Left lung (tissue), 10 donors: ENCODE results near the gene NPBWR2. TPM values are rescaled to one million over a fixed set of nuclear protein-coding genes. Genes with fewer than 3 reads are reported as not detected.

Experiments
- ATAC-seq: fragments of 200-7000 bp; cut with Tn5 transposase; one replicate; pipeline ENCODE4 v1.9.1; 2020; ENCODE audit warnings: moderate library complexity
- DNase-seq, 4 donors: peaks; one replicate each; pipeline ENCODE4 v3.0.0-alpha.2; 2013 to 2020
- H3K27ac ChIP-seq, 2 donors: fragments of 200-600 bp; sonication (generic) in 1 of 2; one replicate each; pipeline versions ENCODE4 v1.5.0 to v1.8.0; 2020 to 2021
- H3K27me3 ChIP-seq, 2 donors: fragments of 200-600 bp; sonication (generic) in 1 of 2; one replicate each; pipeline versions ENCODE4 v1.5.0 to v1.8.0; 2020 to 2021
- H3K36me3 ChIP-seq, 2 donors: fragments of 200-600 bp; sonication (generic) in 1 of 2; one replicate each; pipeline versions ENCODE4 v1.5.0 to v1.8.0; 2020 to 2021
- H3K4me1 ChIP-seq, 2 donors: fragments of 200-600 bp; one replicate each; pipeline ENCODE4 v1.8.0; 2021
- H3K4me3 ChIP-seq, 2 donors: fragments of 200-600 bp; sonication (generic) in 1 of 2; one replicate each; pipeline versions ENCODE4 v1.5.0 to v1.8.0; 2020 to 2021; ENCODE audit warnings: mild to moderate bottlenecking in 1 of 2
- H3K9me3 ChIP-seq, 2 donors: fragments of 200-600 bp; sonication (generic) in 1 of 2; one replicate each; pipeline versions ENCODE4 v1.5.0 to v1.8.0; 2020 to 2021
- CTCF ChIP-seq, 2 donors: fragments of 200-600 bp; sonication (generic) in 1 of 2; IDR thresholded peaks; one replicate each; pipeline versions ENCODE4 v1.5.0 to v1.8.0; 2021; ENCODE audit warnings: antibody characterized with exemption in 2 of 2
- intact Hi-C, 2 donors: fragments of 100-400 bp; cut with DNase I; formaldehyde crosslinking; loops; one replicate each; pipeline versions ENCODE4 v1.11.2 to v1.14.2; 2022
- polyA plus RNA-seq, 6 donors: library from polyadenylated mRNA; unstranded; fragments of 120-200 nt; gene quantifications; one replicate each; pipeline ENCODE4 v1.2.1, GENCODE V29; 2013; ENCODE audit not compliant: insufficient read length in 6 of 6
- total RNA-seq, 2 donors: library from RNA; stranded (reverse); fragmentation: NEBNext Ultra II Directional; extraction: Animal tissue kit (Norgen Biotek cat#: 25700); gene quantifications; one replicate each; pipeline ENCODE4 v1.2.1, GENCODE V29; 2021
- donor health status: DM: no; HTN: yes; CAD: no.
- donor health status: DM: no; HTN: no; CAD: no.

Gene NPBWR2
- total and polyA plus RNA-seq, 8 donors, result not detected

- H3K9me3 ChIP-seq, result peaks cover 0 to 4% of the 10 kb centered on the region in 2 donors
- ATAC-seq (no peak), DNase-seq (peak in 1 of 4 donors; percentile 72)
- H3K4me3 ChIP-seq, result no peak overlapping the region
- H3K4me1 ChIP-seq, result peaks cover 22 to 57% of the 10 kb centered on the region in 2 donors
- peaks cover 21 to 41% of the 10 kb centered on the region in 2 donors for H3K27me3 ChIP-seq
- TF ChIP-seq CTCF (IDR thresholded peaks at IDR 0.05), result no peak
- no peak overlapping the region for H3K27ac ChIP-seq
- intact Hi-C loops, result no loop called here
- H3K36me3 ChIP-seq, result no peaks in the 10 kb centered on the region
Observed at GRCh38 chr20:64082126-64082731, 25.1 kb downstream of the NPBWR2 start.

GRCh38 chr20:64081624-64081964, 25.8 kb downstream of the NPBWR2 start:
- intact Hi-C loops, result no loop called here
- ATAC-seq (no peak), DNase-seq (no peak)
- peaks cover 0 to under 1% of the 10 kb centered on the region in 2 donors for H3K9me3 ChIP-seq
- H3K27ac ChIP-seq, result no peak overlapping the region
- H3K4me3 ChIP-seq, result no peak overlapping the region
- no peak for TF ChIP-seq CTCF (IDR thresholded peaks at IDR 0.05)
- H3K36me3 ChIP-seq, result no peaks in the 10 kb centered on the region
- peaks cover 21 to 39% of the 10 kb centered on the region in 2 donors for H3K27me3 ChIP-seq
- peaks cover 22 to 59% of the 10 kb centered on the region in 2 donors for H3K4me1 ChIP-seq

GRCh38 chr20:64080813-64081623, 26.3 kb downstream of the NPBWR2 start:
- Histone ChIP-seq H3K4me3 (peak overlapping the region in 1 of 2 donors; percentile 92), H3K27ac (peak overlapping the region in 1 of 2 donors; percentile 93), H3K36me3 (peaks cover 0 to 5% of the 10 kb centered on the region in 2 donors), H3K27me3 (peaks cover 21 to 33% of the 10 kb centered on the region in 2 donors), H3K4me1 (peaks cover 22 to 65% of the 10 kb centered on the region in 2 donors), H3K9me3 (no peaks in the 10 kb centered on the region)
- ATAC-seq (no peak), DNase-seq (peak in 1 of 4 donors; percentile 75)
- intact Hi-C loops, result no loop called here
- no peak for TF ChIP-seq CTCF (IDR thresholded peaks at IDR 0.05)

- Histone ChIP-seq H3K36me3 (peaks cover 0 to 10% of the 10 kb centered on the region in 2 donors), H3K4me3 (peak within 1 kb of the TSS; percentile 69 to 92), H3K27me3 (peaks cover 15 to 25% of the 10 kb centered on the region in 2 donors), H3K4me1 (peaks cover 22 to 66% of the 10 kb centered on the region in 2 donors), H3K9me3 (no peaks in the 10 kb centered on the region), H3K27ac (peak within 1 kb of the TSS; percentile 72 to 93)
- TF ChIP-seq CTCF (IDR thresholded peaks at IDR 0.05), result no peak
- intact Hi-C loops, result no loop called here
- ATAC-seq (peak; percentile 0), DNase-seq (peak in 1 of 4 donors; percentile 96)
Observed at GRCh38 chr20:64080013-64080812, 27.2 kb downstream of the NPBWR2 start, which contains the start of gene OPRL1. TSS of gene OPRL1 (plus strand) at chr20:64080082. CDS start at chr20:64092721, 12,639 bp downstream.
